Gastrocnemius medialis (tissue), 4 donors: ENCODE measurements around the gene CDKN1C. TPM values are rescaled to one million over a fixed set of nuclear protein-coding genes. Genes with fewer than 3 reads are reported as not detected.

Experiments used
- ATAC-seq, 2 donors: fragments of 150-250 bp; one replicate each; pipeline ENCODE4 v1.9.1; 2016
- DNase-seq, 2 donors: peaks; one replicate each; pipeline ENCODE4 v3.0.0-alpha.2; 2019
- H3K27ac ChIP-seq, 4 donors: fragments of 200-600 bp; sonication (generic); 1 replicate in 1 of 4; 2 replicates in 3 of 4; pipeline ENCODE4 v1.5.1; 2016 to 2018; ENCODE audit warnings: mild to moderate bottlenecking in 2 of 4, moderate library complexity in 1 of 4
- H3K27me3 ChIP-seq, 3 donors: fragments of 200-600 bp; sonication (generic) in 2 of 3; 1 replicate in 1 of 3; 2 replicates in 2 of 3; pipeline versions ENCODE4 v1.5.1 to v1.6.0; 2016 to 2019; ENCODE audit warnings: mild to moderate bottlenecking in 1 of 3, moderate library complexity in 1 of 3
- H3K36me3 ChIP-seq, 2 donors: fragments of 200-600 bp; sonication (generic) in 1 of 2; one replicate each; pipeline ENCODE4 v1.5.1; 2017 to 2018
- H3K4me1 ChIP-seq, 2 donors: fragments of 200-600 bp; sonication (generic) in 1 of 2; one replicate each; pipeline ENCODE4 v1.5.1; 2016 to 2017; ENCODE audit warnings: mild to moderate bottlenecking in 2 of 2
- H3K4me3 ChIP-seq, 4 donors: fragments of 200-600 bp; sonication (generic) in 3 of 4; 1 replicate in 1 of 4; 2 replicates in 3 of 4; pipeline ENCODE4 v1.5.1; 2016 to 2019; ENCODE audit warnings: mild to moderate bottlenecking in 2 of 4
- H3K9me3 ChIP-seq, 3 donors: fragments of 200-600 bp; sonication (generic) in 2 of 3; 1 replicate in 1 of 3; 2 replicates in 2 of 3; pipeline ENCODE4 v1.5.1; 2016 to 2019
- CTCF ChIP-seq, 5 experiments: fragments of 450-650 bp in 3 of 5; fragments of 200-600 bp in 2 of 5; sonication (generic) in 2 of 5; IDR thresholded peaks in 4 of 5; conservative IDR thresholded peaks in 1 of 5; 1 replicate in 4 of 5; 2 replicates in 1 of 5; pipeline ENCODE4 v1.5.1; 2016 to 2019; ENCODE audit warnings: antibody characterized with exemption in 5 of 5, mild to moderate bottlenecking in 3 of 5, moderate library complexity in 3 of 5
- POLR2A ChIP-seq, 2 donors: fragments of 450-650 bp; IDR thresholded peaks; one replicate each; pipeline ENCODE4 v1.6.1; 2017; ENCODE audit warnings: antibody characterized with exemption in 2 of 2, mild to moderate bottlenecking in 2 of 2, moderate library complexity in 2 of 2
- in situ Hi-C, 4 donors: fragments of 200-750 bp; cut with MboI; loops; one replicate each; pipeline versions ENCODE4 v1.15.0 to v1.8.0; 2017; ENCODE audit warnings: low sequenced_read_pairs in 4 of 4
- intact Hi-C: fragments of 100-400 bp; cut with DNase I; formaldehyde crosslinking; loops from one replicate; pipeline ENCODE4 v1.15.1; 2023; ENCODE audit warnings: low total_unique reads
- total RNA-seq, 4 donors: library from RNA; depleted of rRNA; stranded (reverse); fragments of >200 nt; gene quantifications; one replicate each; pipeline versions ENCODE4 v1.1.0 to v1.2.3, GENCODE V29; 2016

CDKN1C gene
- total RNA-seq, 4 donors from 2014 or later, result 22.0 to 56.9 (median 38.5) TPM

- H3K4me1 ChIP-seq, result peaks cover 3 to 9% of the 10 kb centered on the region in 2 donors
These were observed 18.8 kb upstream of the CDKN1C start for GRCh38 chr11:2904153-2905052.

GRCh38 chr11:2903672-2904011 is 18.1 kb upstream of the CDKN1C start:
- Histone ChIP-seq H3K36me3 (no peaks in the 10 kb centered on the region), H3K27me3 (peaks cover 12 to 29% (median 19%) of the 10 kb centered on the region in 3 donors), H3K4me1 (peaks cover 3 to 9% of the 10 kb centered on the region in 2 donors), H3K4me3 (no peak overlapping the region), H3K27ac (no peak overlapping the region), H3K9me3 (no peaks in the 10 kb centered on the region)
- intact Hi-C loops (loop anchor here (5.0 kb wide), 1 partner anchor 519 kb away; no protein-coding TSS in a partner anchor), in situ Hi-C loops (no loop called here)
- ATAC-seq, result no peak
- no peak for DNase-seq
- TF ChIP-seq POLR2A (IDR thresholded peaks at IDR 0.05), result no peak

More at GRCh38 chr11:2904153-2905052, 18.8 kb upstream of the CDKN1C start:
- Histone ChIP-seq H3K27ac (no peak overlapping the region), H3K36me3 (no peaks in the 10 kb centered on the region), H3K4me3 (no peak overlapping the region), H3K9me3 (no peaks in the 10 kb centered on the region), H3K27me3 (peaks cover 18 to 37% (median 27%) of the 10 kb centered on the region in 3 donors)
- intact Hi-C loops (loop anchor here (5.0 kb wide), 1 partner anchor 518 kb away; no protein-coding TSS in a partner anchor), in situ Hi-C loops (no loop called here)
- ATAC-seq (no peak), DNase-seq (no peak)
- no peak for TF ChIP-seq POLR2A (IDR thresholded peaks at IDR 0.05)
- no peak for TF ChIP-seq CTCF (IDR thresholded peaks at IDR 0.05 in 4 of 5, conservative IDR thresholded peaks at IDR 0.05 in 1 of 5)

GRCh38 chr11:2902784-2903671 is 17.5 kb upstream of the CDKN1C start:
- H3K4me1 ChIP-seq, result peaks cover 3 to 9% of the 10 kb centered on the region in 2 donors
- no peaks in the 10 kb centered on the region for H3K9me3 ChIP-seq
- ATAC-seq (no peak), DNase-seq (no peak)
- H3K36me3 ChIP-seq, result no peaks in the 10 kb centered on the region
- TF ChIP-seq CTCF (IDR thresholded peaks at IDR 0.05 in 4 of 5, conservative IDR thresholded peaks at IDR 0.05 in 1 of 5), result no peak
- TF ChIP-seq POLR2A (IDR thresholded peaks at IDR 0.05), result no peak
- H3K27ac ChIP-seq, result peak overlapping the region in 1 of 4 donors; percentile 62
- peak overlapping the region in 3 of 4 donors; percentile 62 to 65 (median 64) for H3K4me3 ChIP-seq
- H3K27me3 ChIP-seq, result peaks cover 8 to 23% (median 15%) of the 10 kb centered on the region in 3 donors
- in situ Hi-C loops, result no loop called here
- intact Hi-C loops, result loop anchor here (5.0 kb wide), 1 partner anchor 519 kb away; no protein-coding TSS in a partner anchor

GRCh38 chr11:2901854-2902783 is 16.5 kb upstream of the CDKN1C start:
- Histone ChIP-seq H3K36me3 (no peaks in the 10 kb centered on the region), H3K4me1 (peaks cover 3 to 9% of the 10 kb centered on the region in 2 donors), H3K4me3 (peak overlapping the region; percentile 62 to 65 (median 63)), H3K27me3 (peaks cover 7 to 15% (median 8%) of the 10 kb centered on the region in 3 donors), H3K27ac (peak overlapping the region; percentile 53 to 73 (median 66)), H3K9me3 (no peaks in the 10 kb centered on the region)
- TF ChIP-seq POLR2A (IDR thresholded peaks at IDR 0.05) (peak in 1 of 2 donors; percentile 37), CTCF (IDR thresholded peaks at IDR 0.05 in 4 of 5, conservative IDR thresholded peaks at IDR 0.05 in 1 of 5) (no peak)
- intact Hi-C loops (loop anchor here (5.0 kb wide), 1 partner anchor 520 kb away; no protein-coding TSS in a partner anchor), in situ Hi-C loops (no loop called here)
- ATAC-seq (peak; percentile 83 to 87), DNase-seq (peak; percentile 87 to 91)
